ENCODE data around the gene CAB39. TPM values are rescaled to one million over a fixed set of nuclear protein-coding genes. Genes with fewer than 3 reads are reported as not detected.

Gene CAB39
- total RNA-seq, 1 donor from 2014 or later = 59.0 TPM

GRCh38 chr2:230816735-230817134, 104.1 kb downstream of the CAB39 start:
- no peaks in the 10 kb centered on the region for H3K9me3 ChIP-seq (ENCODE audit: low read depth)
- Mint-ChIP-seq H3K4me1 (peaks cover 11% of the 10 kb centered on the region), H3K4me3 (no peak overlapping the region), H3K9me3 (no peaks in the 10 kb centered on the region), H3K27ac (no peak overlapping the region), H3K27me3 (ENCODE audit: insufficient read depth, low read depth) (peaks cover 2% of the 10 kb centered on the region), H3K36me3 (peaks cover 11% of the 10 kb centered on the region)
- no peaks in the 10 kb centered on the region for H3K36me3 ChIP-seq
- H2AFZ ChIP-seq (replicated peaks) = no peak overlapping the region
- no peak for TF ChIP-seq EZH2 (IDR thresholded peaks at IDR 0.05)
- TF ChIP-seq EZH2phosphoT487 (IDR thresholded peaks at IDR 0.05) = no peak
- TF ChIP-seq CTCF (IDR thresholded peaks at IDR 0.05) = no peak
- H4K20me1 ChIP-seq (ENCODE audit: low read depth) = peaks cover 5% of the 10 kb centered on the region
- H3K79me2 ChIP-seq (ENCODE audit: low read depth) = no peaks in the 10 kb centered on the region
- no peaks in the 10 kb centered on the region for H3F3A ChIP-seq (ENCODE audit: low read depth)
- no peaks in the 10 kb centered on the region for H3K27me3 ChIP-seq
- no peaks in the 10 kb centered on the region for H3K4me1 ChIP-seq
- H3K9ac ChIP-seq = no peak overlapping the region
- DNase-seq (ENCODE audit: low spot score) = no peak
- no peak overlapping the region for H3K4me3 ChIP-seq
- H3K4me2 ChIP-seq = no peak overlapping the region
- H3K27ac ChIP-seq = no peak overlapping the region

- no peaks in the 10 kb centered on the region for H3K9me3 Mint-ChIP-seq
- H3K4me1 Mint-ChIP-seq = peaks cover 10% of the 10 kb centered on the region
- TF ChIP-seq EZH2 (IDR thresholded peaks at IDR 0.05) = no peak
- TF ChIP-seq CTCF (IDR thresholded peaks at IDR 0.05) = no peak
- TF ChIP-seq EZH2phosphoT487 (IDR thresholded peaks at IDR 0.05) = no peak
These were observed 106.8 kb downstream of the CAB39 start for GRCh38 chr2:230819433-230819832.

GRCh38 chr2:230821261-230821990, 108.8 kb downstream of the CAB39 start:
- no peaks in the 10 kb centered on the region for H3K36me3 ChIP-seq
- DNase-seq (ENCODE audit: low spot score) = peak; percentile 11
- Mint-ChIP-seq H3K27me3 (ENCODE audit: insufficient read depth, low read depth) (peaks cover 10% of the 10 kb centered on the region), H3K4me3 (no peak overlapping the region), H3K9me3 (no peaks in the 10 kb centered on the region), H3K36me3 (peaks cover 6% of the 10 kb centered on the region), H3K4me1 (peaks cover 13% of the 10 kb centered on the region), H3K27ac (no peak overlapping the region)
- H2AFZ ChIP-seq (replicated peaks) = no peak overlapping the region
- no peaks in the 10 kb centered on the region for H3K27me3 ChIP-seq
- H3K27ac ChIP-seq = no peak overlapping the region
- H3F3A ChIP-seq (ENCODE audit: low read depth) = no peaks in the 10 kb centered on the region
- H4K20me1 ChIP-seq (ENCODE audit: low read depth) = peaks cover 5% of the 10 kb centered on the region
- no peak for TF ChIP-seq EZH2phosphoT487 (IDR thresholded peaks at IDR 0.05)
- TF ChIP-seq CTCF (IDR thresholded peaks at IDR 0.05) = no peak
- TF ChIP-seq EZH2 (IDR thresholded peaks at IDR 0.05) = no peak
- H3K4me3 ChIP-seq = no peak overlapping the region
- no peaks in the 10 kb centered on the region for H3K9me3 ChIP-seq (ENCODE audit: low read depth)
- no peak overlapping the region for H3K4me2 ChIP-seq
- no peaks in the 10 kb centered on the region for H3K4me1 ChIP-seq
- no peaks in the 10 kb centered on the region for H3K79me2 ChIP-seq (ENCODE audit: low read depth)
- H3K9ac ChIP-seq = no peak overlapping the region

More at GRCh38 chr2:230819433-230819832, 106.8 kb downstream of the CAB39 start:
- H3K27me3 Mint-ChIP-seq (ENCODE audit: insufficient read depth, low read depth) = peaks cover 5% of the 10 kb centered on the region
- H3F3A ChIP-seq (ENCODE audit: low read depth) = no peaks in the 10 kb centered on the region
- peaks cover 6% of the 10 kb centered on the region for H3K36me3 Mint-ChIP-seq
- no peaks in the 10 kb centered on the region for H3K36me3 ChIP-seq
- H3K4me3 ChIP-seq = no peak overlapping the region
- H3K79me2 ChIP-seq (ENCODE audit: low read depth) = no peaks in the 10 kb centered on the region
- no peak overlapping the region for H3K4me3 Mint-ChIP-seq
- H3K27ac Mint-ChIP-seq = no peak overlapping the region
- no peak overlapping the region for H2AFZ ChIP-seq (replicated peaks)
- H3K27me3 ChIP-seq = no peaks in the 10 kb centered on the region
- no peak overlapping the region for H3K27ac ChIP-seq
- H3K9me3 ChIP-seq (ENCODE audit: low read depth) = no peaks in the 10 kb centered on the region
- DNase-seq (ENCODE audit: low spot score) = no peak
- H3K4me1 ChIP-seq = no peaks in the 10 kb centered on the region
- H3K4me2 ChIP-seq = no peak overlapping the region
- no peak overlapping the region for H3K9ac ChIP-seq
- H4K20me1 ChIP-seq (ENCODE audit: low read depth) = peaks cover 5% of the 10 kb centered on the region

All from neural progenitor cell (in vitro differentiated cells).